Kidney (tissue), 14 donors: ENCODE measurements around the gene ZYG11B. TPM values are rescaled to one million over a fixed set of nuclear protein-coding genes. Genes with fewer than 3 reads are reported as not detected.
"Not testable (repeated sequence)": the region's sequence is repeated elsewhere in the genome, so short reads cannot be mapped to it uniquely, and the experiment has no call there.

Experiments used
- DNase-seq, 5 donors: peaks; one replicate each; pipeline ENCODE4 v3.0.0-alpha.2; 2013 to 2020
- FAIRE-seq: peaks from 2 replicates; lab custom pipeline; 2012; peaks lifted over from hg19 to GRCh38; lab: Jason Lieb, UNC
- H3K27ac ChIP-seq, 2 donors: one replicate each; pipeline ENCODE4 v1.7.0; 2013; ENCODE audit warnings: low read depth in 2 of 2, low read length in 2 of 2, inconsistent platforms in 1 of 2
- H3K27me3 ChIP-seq: one replicate; pipeline ENCODE4 v1.7.1; 2013; ENCODE audit warnings: low read length, inconsistent platforms; ENCODE audit not compliant: control insufficient read depth, insufficient read depth
- H3K36me3 ChIP-seq, 3 donors: one replicate each; pipeline versions ENCODE4 v1.7.0 to v1.7.1; 2013; ENCODE audit warnings: low read length in 3 of 3, control low read depth in 1 of 3, inconsistent platforms in 1 of 3; ENCODE audit not compliant: insufficient read depth in 3 of 3, control insufficient read depth in 2 of 3
- H3K4me1 ChIP-seq, 3 donors: one replicate each; pipeline versions ENCODE4 v1.7.0 to v1.7.1; 2013; ENCODE audit warnings: low read length in 3 of 3, inconsistent platforms in 1 of 3, low read depth in 1 of 3; ENCODE audit not compliant: control insufficient read depth in 2 of 3, insufficient read depth in 2 of 3
- H3K4me3 ChIP-seq, 3 donors: one replicate each; pipeline versions ENCODE4 v1.7.0 to v1.8.1; 2013; ENCODE audit warnings: low read length in 3 of 3, control low read depth in 1 of 3, inconsistent platforms in 1 of 3
- H3K9ac ChIP-seq, 3 donors: one replicate each; pipeline versions ENCODE4 v1.7.0 to v1.7.1; 2013; ENCODE audit warnings: low read length in 3 of 3, control low read depth in 1 of 3, inconsistent platforms in 1 of 3
- H3K9me3 ChIP-seq, 3 donors: one replicate each; pipeline versions ENCODE4 v1.7.0 to v1.7.1; 2013; ENCODE audit warnings: low read length in 3 of 3, control low read depth in 1 of 3, inconsistent platforms in 1 of 3; ENCODE audit not compliant: control insufficient read depth in 2 of 3, insufficient read depth in 1 of 3
- CTCF ChIP-seq: IDR thresholded peaks from 3 replicates; pipeline ENCODE4 v1.5.1; 2012; ENCODE audit warnings: mild to moderate bottlenecking, moderate library complexity, borderline replicate concordance; ENCODE audit not compliant: insufficient read depth; ENCODE audit errors: extremely low read depth
- intact Hi-C: fragments of 100-400 bp; cut with DNase I; formaldehyde crosslinking; loops from one replicate; pipeline ENCODE4 v1.11.1; 2022
- polyA plus RNA-seq: library from polyadenylated mRNA; stranded (reverse); fragments of 350-450 nt; fragmentation: Illumina TruSeq; extraction: RNeasy Lipid Tissue Mini Kit (QIAGEN cat#74804); gene quantifications from one replicate; pipeline ENCODE4 v1.2.3, GENCODE V29; 2014; ENCODE audit warnings: low read depth, low replicate concordance; ENCODE audit not compliant: insufficient read depth
- total RNA-seq: library from RNA; stranded (reverse); fragmentation: NEBNext Ultra II Directional; extraction: Animal tissue kit (Norgen Biotek cat#: 25700); gene quantifications from one replicate; pipeline ENCODE4 v1.2.1, GENCODE V29; 2021
- donor health status: control.
- donor health status: control.
- donor health status: control.
- donor health status: control.
- donor health status: control.
- donor health status: DM: yes; HTN: yes; CAD: no.
- donor health status: Normal renal cell carcinoma (clear cell type).

The ZYG11B gene
- total and polyA plus RNA-seq, 2 donors from 2014 or later = 7.8 to 28.2 TPM

- Histone ChIP-seq H3K4me1 (peaks cover 0 to 6% (median 0%) of the 10 kb centered on the region in 3 donors), H3K9ac (no peak overlapping the region), H3K9me3 (no peaks in the 10 kb centered on the region), H3K36me3 (peaks cover 0 to 9% (median 6%) of the 10 kb centered on the region in 3 donors), H3K4me3 (no peak overlapping the region), H3K27ac (no peak overlapping the region), H3K27me3 (no peaks in the 10 kb centered on the region)
- DNase-seq (no peak), FAIRE-seq (no peak)
- no peak for TF ChIP-seq CTCF
- intact Hi-C loops = no loop called here
Observed at GRCh38 chr1:52792036-52792435, 65.8 kb downstream of the ZYG11B start.

GRCh38 chr1:52793717-52794116 lies 67.5 kb downstream of the ZYG11B start:
- H3K27me3 ChIP-seq, H3K27ac ChIP-seq, H3K9me3 ChIP-seq, FAIRE-seq, H3K4me3 ChIP-seq, H3K9ac ChIP-seq, H3K4me1 ChIP-seq, DNase-seq, intact Hi-C loops: not testable (repeated sequence)
- peaks cover 0 to 10% (median 9%) of the 10 kb centered on the region in 3 donors for H3K36me3 ChIP-seq

GRCh38 chr1:52795464-52795863 lies 69.2 kb downstream of the ZYG11B start:
- Histone ChIP-seq H3K4me1 (peaks cover 0 to 6% (median 0%) of the 10 kb centered on the region in 3 donors), H3K27ac (no peak overlapping the region), H3K27me3 (no peaks in the 10 kb centered on the region), H3K36me3 (peaks cover 0 to 10% (median 7%) of the 10 kb centered on the region in 3 donors), H3K9me3 (no peaks in the 10 kb centered on the region), H3K4me3 (no peak overlapping the region), H3K9ac (no peak overlapping the region)
- TF ChIP-seq CTCF = no peak
- intact Hi-C loops = no loop called here
- FAIRE-seq (no peak), DNase-seq (no peak)

- peaks cover 0 to 10% (median 5%) of the 10 kb centered on the region in 3 donors for H3K36me3 ChIP-seq
Observed at GRCh38 chr1:52798331-52798730, 72.1 kb downstream of the ZYG11B start.

More at GRCh38 chr1:52798331-52798730, 72.1 kb downstream of the ZYG11B start:
- no peak for DNase-seq
- Histone ChIP-seq H3K4me3 (no peak overlapping the region), H3K9me3 (no peaks in the 10 kb centered on the region), H3K9ac (no peak overlapping the region), H3K27ac (no peak overlapping the region), H3K4me1 (no peaks in the 10 kb centered on the region), H3K27me3 (no peaks in the 10 kb centered on the region)
- FAIRE-seq = no peak
- TF ChIP-seq CTCF = no peak
- intact Hi-C loops = no loop called here
